NCI-H1436 (cell line): Measurements from ENCODE around the gene ALDH3B2.
A peak's percentile ranks its signal among the peaks of the same experiment; 100 is the strongest.
"Not testable (repeated sequence)": the region's sequence is repeated elsewhere in the genome, so short reads cannot be mapped to it uniquely, and the experiment has no call there.

Source experiments
- DNase-seq: peaks from one replicate; lab custom pipeline; 2025; lab: John Stamatoyannopoulos, UW

Gene ALDH3B2, protein sequence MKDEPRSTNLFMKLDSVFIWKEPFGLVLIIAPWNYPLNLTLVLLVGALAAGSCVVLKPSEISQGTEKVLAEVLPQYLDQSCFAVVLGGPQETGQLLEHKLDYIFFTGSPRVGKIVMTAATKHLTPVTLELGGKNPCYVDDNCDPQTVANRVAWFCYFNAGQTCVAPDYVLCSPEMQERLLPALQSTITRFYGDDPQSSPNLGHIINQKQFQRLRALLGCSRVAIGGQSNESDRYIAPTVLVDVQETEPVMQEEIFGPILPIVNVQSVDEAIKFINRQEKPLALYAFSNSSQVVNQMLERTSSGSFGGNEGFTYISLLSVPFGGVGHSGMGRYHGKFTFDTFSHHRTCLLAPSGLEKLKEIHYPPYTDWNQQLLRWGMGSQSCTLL

GRCh38 chr11:67674442-67674871, at the start of gene ALDH3B2:
TSS of gene ALDH3B2 (minus strand) at chr11:67674623. CDS start at chr11:67666935, 7,688 bp downstream.
- DNase-seq, result no peak

DNA sequence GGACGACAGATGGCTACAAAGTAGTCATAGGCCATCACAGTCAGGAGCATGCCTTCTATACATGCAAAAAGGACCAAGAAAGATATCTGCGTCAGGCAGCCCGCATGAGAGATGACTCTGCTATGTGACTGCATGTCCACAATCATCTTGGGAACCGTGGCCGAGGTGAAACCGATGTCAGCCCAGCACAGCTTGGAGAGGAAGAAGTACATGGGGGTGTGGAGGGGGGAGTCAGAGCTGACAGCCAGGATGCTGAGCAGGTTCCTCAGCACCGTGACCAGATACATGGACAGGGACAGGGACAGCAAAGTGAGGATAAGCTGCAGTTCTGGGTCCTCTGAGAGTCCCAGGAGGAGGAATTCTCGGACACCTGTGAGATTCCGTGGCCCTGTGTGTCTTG, 48.6 kb upstream of the ALDH3B2 start:
- not testable (repeated sequence) for DNase-seq

DNA sequence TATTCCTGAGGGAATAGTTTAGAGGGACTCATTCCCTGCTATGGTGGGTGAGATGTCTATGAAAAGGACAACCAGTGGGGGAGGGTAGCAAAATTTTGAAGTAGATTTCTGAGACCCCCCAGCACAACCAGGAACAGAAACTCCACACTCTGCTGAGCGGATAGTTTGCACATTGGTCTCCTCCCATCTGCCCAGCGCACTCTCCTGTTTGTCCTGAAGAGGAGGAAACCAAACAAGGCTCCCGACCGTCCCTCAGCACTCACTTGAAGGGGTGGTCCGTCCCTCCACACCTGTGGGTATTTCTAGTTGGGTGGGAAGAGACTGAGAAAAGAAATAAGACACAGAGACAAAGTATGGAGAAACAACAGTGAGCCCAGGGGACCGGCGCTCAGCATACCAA, 41.8 kb upstream of the ALDH3B2 start:
- DNase-seq, result not testable (repeated sequence)

DNA sequence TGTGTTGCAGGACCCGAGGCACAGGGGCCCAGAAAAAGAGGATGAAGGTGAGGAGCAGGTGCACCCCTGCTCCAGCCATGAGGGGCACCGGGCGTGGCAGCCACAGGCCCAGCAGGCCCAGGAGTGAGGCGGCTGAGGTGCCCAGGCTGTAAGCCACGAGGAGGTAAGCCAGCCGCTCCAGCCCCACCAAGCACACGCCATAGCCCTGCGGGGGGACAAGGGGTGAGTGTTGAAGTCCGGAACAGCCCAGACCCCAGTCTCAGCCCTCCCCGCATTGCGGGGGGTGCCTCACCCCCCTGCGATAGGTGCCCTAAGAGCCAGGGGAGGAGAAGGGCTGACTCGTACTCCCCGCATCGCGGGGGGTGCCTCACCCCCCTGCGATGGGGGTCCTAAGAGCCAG, 41.4 kb upstream of the ALDH3B2 start:
- DNase-seq, result not testable (repeated sequence)

DNA sequence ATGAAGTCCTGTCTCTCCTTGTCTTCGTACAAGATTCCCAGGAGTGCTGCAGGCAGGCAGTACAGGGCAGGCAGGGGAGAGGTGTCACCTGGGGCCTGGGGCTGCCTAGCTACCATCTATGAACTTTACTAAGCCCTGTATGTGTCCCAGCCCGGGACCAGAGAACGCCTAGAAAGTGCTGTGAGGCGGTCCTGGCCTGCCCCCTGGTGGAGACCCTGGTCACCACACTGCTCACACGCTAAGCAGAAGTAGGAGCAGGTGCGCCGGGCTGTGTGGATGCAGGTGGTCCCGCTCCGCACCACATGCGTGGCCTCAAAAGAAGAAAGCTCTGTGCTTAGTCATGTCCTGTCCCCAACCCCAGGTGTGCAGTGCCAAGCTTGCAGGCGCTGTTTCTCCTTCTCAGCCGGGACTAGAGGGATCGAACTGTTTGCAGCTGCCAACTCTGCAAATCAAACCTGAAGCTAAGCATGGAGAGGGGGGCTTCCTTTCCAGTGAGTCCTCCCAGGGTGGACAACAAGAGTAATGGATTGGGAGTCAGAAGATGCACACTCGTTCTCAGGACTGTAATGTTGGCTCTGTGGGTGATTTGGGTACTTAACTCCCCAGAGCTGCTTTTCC, 39.6 kb upstream of the ALDH3B2 start:
- DNase-seq, result not testable (repeated sequence)

DNA sequence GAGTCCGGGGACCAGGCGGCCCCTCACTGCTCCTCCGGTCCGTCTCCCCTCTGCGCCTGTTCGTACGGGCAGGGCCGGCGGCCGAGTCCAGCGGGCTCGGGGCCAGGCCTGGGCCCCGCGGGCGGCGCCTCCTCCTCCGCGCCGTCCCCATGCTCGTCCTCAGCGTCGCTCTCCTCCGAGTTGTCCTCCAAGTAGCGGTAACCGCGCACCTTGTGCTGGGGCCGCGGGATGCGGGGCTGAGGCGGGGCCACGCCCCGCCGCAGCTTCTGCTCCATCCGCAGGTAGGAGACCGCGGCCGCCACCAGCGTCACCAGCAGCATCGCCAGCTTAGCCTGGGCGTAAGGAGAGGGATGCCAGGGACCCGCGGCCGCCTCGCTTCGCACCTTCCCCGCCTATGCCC, 37.3 kb upstream of the ALDH3B2 start:
- DNase-seq, result not testable (repeated sequence)

- DNase-seq, result not testable (repeated sequence)
These were observed 36.8 kb upstream of the ALDH3B2 start for GRCh38 chr11:67711212-67711611.

- DNase-seq, result not testable (repeated sequence)
These were observed 35.4 kb upstream of the ALDH3B2 start for GRCh38 chr11:67709806-67710205.

- DNase-seq, result no peak
These were observed 30.8 kb upstream of the ALDH3B2 start for GRCh38 chr11:67705264-67705663.

DNA sequence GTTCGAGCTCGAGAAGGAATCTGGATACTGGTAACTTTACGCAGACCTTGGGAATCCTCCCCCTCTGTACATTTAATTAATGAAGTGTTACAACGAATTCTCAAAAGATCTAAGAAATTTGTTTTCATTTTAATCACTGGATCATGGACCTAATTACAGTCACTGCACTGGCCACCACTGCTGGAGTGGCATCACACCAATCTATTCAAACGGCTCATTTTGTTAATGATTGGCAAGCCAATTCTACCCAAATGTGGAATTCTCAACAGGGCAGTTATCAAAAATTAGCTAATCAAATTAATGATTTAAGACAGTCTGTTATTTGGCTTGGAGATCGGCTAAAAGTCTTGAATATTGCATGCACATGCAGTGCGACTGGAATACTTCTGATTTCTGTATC, 30.1 kb upstream of the ALDH3B2 start:
- no peak for DNase-seq

DNA sequence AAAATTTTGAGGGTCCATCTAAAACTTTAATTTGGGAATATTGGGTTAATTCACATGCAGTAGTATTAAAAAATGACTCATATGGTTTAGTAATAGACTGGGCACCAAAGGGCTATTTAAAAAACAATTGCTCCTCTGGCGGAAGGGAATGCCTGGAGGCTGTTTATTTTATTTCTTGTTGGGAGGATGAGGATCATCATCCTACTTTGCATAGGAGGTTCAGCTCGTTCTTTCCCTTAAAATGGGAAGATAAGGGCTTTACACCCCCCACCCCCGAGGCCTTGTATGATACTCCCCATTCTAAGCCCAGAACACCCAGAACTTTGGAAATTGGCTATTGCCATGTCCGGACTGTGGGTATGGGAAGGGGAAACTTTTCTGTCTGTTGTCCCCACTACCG, 29.3 kb upstream of the ALDH3B2 start:
- DNase-seq, result not testable (repeated sequence)

GRCh38 chr11:67700548-67701262, 26.3 kb upstream of the ALDH3B2 start:
- DNase-seq, result peak; percentile 29

DNA sequence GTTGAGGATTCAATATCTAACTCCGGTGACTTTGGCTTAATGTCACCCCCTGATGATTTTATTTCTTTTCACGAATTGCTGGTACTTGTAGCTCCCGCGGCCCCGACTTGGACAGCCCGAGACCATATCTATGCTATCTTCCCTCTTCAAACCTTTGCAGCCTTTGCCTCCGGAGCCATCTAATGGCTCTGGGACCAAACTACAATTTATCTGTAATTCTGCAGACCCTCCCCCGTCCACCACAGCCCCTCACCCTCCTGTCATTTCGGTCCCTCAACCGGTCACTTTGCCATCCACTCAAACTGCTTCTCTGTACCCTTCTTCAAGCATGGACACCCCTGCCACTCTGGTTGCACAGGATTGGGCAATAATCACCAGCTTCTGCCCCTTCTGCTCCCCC, 25.7 kb upstream of the ALDH3B2 start:
- DNase-seq, result no peak

GRCh38 chr11:67699521-67699920, 25.1 kb upstream of the ALDH3B2 start:
- no peak for DNase-seq

- no peak for DNase-seq
These were observed 23.8 kb upstream of the ALDH3B2 start for GRCh38 chr11:67698247-67698646.

- no peak for DNase-seq
These were observed 23.4 kb upstream of the ALDH3B2 start for GRCh38 chr11:67697846-67698245.

GRCh38 chr11:67696998-67697397, 22.6 kb upstream of the ALDH3B2 start:
- DNase-seq, result no peak

DNA sequence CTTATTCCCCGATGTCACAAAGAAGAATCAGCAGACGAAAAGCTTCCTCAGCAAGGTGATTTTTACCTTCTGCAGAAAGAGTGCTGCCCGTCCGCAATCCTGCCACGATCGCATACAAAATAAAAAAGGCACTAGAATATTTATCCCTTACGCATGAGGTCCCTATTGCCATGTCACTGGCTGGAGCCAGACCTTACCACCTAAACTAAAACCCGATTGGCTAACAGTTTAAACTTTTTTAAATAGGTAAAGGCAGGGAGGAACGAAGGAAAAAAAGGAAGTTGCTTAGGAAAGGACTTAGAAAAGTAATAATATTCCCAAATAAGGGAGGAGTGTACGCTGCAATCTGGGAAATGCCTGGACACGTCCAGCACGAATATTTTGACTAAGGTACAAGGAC, 21.2 kb upstream of the ALDH3B2 start:
- no peak for DNase-seq

DNA sequence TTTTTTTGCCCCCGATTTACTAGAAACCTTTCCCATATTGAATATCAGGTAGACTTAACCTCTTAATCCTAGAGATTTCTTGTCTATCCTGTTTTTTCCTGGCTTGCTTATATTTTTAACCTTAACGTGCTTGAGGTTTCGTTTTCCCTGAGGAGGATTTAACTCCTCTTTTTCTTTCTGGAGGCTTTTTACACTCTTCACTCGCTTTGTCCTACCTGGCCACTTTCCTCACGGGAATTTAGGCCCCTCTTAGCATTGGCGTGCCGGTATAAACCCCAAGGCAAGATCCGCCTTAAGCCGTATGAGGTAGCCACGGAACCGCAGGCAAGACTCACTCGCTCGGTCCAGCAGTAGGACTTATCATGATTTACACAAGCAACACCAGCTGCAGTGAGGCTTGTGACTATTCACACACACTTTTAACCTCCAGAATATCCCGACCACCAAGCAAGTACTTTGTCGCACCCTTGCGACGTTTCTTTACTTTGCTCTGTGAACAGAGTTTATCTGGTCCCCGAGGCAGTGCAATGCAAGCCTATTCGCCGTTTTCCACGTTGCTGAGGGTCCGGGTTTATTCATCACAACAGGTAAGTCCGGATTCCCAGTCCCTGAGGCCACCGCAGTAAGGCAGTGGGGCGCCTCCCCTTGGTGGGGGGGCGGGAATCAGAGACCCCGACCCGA, 20.6 kb upstream of the ALDH3B2 start:
- DNase-seq, result no peak

DNA sequence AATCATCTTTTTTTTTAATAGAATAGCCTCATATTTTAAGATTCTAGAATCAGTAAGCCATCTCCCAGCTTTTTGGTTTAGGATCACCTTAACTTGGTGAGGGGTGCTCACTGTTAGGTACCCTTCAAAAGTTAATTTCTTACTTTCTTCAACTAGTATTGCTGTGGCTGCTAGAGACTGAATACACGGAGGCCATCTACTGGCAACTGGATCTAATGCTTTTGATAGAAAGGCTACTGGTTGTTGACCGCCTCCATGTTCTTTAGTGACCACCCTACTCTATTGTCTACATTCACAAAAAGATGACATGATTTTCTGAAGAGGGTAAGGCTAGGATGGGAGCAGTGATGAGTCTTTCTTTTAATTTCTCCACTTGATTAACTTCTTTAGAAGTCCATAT, 16.7 kb upstream of the ALDH3B2 start:
- no peak for DNase-seq

DNA sequence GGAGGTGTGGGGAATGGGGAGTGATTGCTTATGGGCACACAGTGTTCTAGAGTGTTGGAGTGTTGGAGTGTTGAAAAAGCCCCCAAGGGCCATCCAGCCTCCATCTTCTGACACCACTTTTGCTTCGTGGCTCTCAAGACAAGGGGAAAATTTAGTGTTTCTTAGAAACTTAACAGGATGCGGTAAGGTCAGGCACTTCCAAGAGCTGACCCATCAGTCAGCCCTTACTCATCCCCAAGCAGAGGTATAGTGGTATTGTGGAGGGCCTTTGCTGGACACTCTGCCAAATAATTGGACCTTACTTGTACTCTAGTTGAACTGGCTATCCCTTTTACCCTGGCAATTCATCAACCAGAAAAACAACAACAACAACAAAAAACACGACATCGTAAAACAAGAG, 14.8 kb upstream of the ALDH3B2 start:
- no peak for DNase-seq

- DNase-seq, result no peak
These were observed 13.6 kb upstream of the ALDH3B2 start for GRCh38 chr11:67687986-67688385.
